Astrocyte of the spinal cord (primary cell): ENCODE data around the gene RBM41.
A peak's percentile ranks its signal among the peaks of the same experiment; 100 is the strongest.

Source experiments
- DNase-seq: peaks from one replicate; pipeline ENCODE4 v3.0.0; 2011; ENCODE audit warnings: low read depth, low spot score
- H3K4me3 ChIP-seq: 2 replicates; pipeline ENCODE4 v1.5.1; 2011; ENCODE audit warnings: low read depth, mild to moderate bottlenecking, low read length, moderate library complexity
- in situ Hi-C: cut with HindIII; loops from 2 replicates; pipeline ENCODE4 v1.10.0; 2017; ENCODE audit warnings: low sequenced_read_pairs
- TF ChIP-seq, protein P1 (sequence below): IDR thresholded peaks from 2 replicates; pipeline ENCODE4 v1.5.1; 2012; ENCODE audit warnings: low read depth, mild to moderate bottlenecking, low read length, inconsistent platforms

RBM41 gene

DNA sequence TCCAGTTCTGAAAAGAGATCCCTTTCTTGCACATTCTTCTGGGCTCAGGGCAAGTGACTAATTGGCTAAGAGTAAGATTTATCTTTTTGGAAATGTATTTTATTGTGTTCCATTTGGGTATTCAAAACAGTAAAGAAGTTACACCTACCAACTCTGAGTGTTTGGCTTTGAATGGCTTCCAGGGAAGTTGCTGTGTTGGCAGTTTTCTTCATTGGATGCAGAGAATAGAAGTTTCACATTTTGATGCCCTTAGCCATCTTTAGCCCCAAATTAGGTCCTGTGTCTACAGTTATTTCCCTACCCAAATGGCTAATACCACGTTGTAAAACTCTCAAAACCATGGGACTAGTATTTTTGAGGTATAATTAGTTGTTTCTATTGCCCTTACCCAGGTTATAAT, 88.9 kb downstream of the RBM41 start:
- no peak overlapping the region for H3K4me3 ChIP-seq
- no peak for DNase-seq
- in situ Hi-C loops = no loop called here
- TF ChIP-seq, protein P1, sequence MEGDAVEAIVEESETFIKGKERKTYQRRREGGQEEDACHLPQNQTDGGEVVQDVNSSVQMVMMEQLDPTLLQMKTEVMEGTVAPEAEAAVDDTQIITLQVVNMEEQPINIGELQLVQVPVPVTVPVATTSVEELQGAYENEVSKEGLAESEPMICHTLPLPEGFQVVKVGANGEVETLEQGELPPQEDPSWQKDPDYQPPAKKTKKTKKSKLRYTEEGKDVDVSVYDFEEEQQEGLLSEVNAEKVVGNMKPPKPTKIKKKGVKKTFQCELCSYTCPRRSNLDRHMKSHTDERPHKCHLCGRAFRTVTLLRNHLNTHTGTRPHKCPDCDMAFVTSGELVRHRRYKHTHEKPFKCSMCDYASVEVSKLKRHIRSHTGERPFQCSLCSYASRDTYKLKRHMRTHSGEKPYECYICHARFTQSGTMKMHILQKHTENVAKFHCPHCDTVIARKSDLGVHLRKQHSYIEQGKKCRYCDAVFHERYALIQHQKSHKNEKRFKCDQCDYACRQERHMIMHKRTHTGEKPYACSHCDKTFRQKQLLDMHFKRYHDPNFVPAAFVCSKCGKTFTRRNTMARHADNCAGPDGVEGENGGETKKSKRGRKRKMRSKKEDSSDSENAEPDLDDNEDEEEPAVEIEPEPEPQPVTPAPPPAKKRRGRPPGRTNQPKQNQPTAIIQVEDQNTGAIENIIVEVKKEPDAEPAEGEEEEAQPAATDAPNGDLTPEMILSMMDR = no peak

DNA sequence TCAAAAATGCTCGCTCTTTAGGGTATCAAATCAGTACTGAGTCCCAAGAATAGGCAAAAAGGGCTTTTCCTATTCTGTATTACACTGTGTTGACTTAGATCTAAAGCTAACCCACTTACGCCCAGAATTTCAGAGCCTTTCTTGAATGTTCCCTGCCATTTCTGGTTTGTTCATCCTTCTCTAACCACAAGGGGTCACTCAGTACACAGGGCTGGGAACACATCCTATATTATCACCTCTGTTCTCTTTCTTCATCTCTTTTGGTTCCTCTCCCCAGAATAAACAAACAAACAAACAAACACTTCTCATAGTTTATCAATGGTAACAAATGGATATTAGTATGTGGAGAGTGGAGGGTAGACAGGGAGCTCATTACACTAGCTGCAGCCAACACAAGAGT, 93.1 kb downstream of the RBM41 start:
- in situ Hi-C loops = no loop called here
- TF ChIP-seq, protein P1 = peak; percentile 54
- DNase-seq = peak; percentile 14
- H3K4me3 ChIP-seq = no peak overlapping the region

DNA sequence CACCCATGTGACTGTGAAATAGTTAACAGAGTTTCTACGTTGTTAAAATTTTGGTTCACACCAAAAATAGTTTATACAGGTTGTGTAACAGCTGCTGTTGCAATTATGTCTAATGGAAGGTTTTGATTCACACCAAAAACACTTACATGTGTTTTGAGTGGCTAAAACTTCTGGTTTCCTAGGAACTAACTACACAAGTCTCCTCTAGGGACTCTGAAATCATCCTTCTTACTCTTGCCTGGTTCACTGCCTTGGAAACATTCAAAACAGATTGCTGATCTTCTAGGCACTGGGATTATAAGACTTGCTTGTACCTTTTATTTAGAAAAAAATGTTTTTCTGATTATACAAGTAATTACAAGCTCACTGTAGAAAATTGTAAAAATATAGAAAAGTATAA, 103.7 kb downstream of the RBM41 start:
- TF ChIP-seq, protein P1 = no peak
- no peak overlapping the region for H3K4me3 ChIP-seq
- in situ Hi-C loops = no loop called here
- DNase-seq = no peak
